ENCODE measurements around the gene EDNRA.

- TF ChIP-seq CTCF (IDR thresholded peaks at IDR 0.05) (no peak), POLR2A (IDR thresholded peaks at IDR 0.05) (no peak)
Observed at GRCh38 chr4:147591106-147591505, 110.2 kb downstream of the EDNRA start.

All from breast epithelium (tissue), 3 donors.